Fibroblast of lung (primary cell): Measurements from ENCODE around the gene TIMP2.

ENCODE experiments used
- CTCF ChIP-seq, 2 donors: IDR thresholded peaks in 1 of 2; conservative IDR thresholded peaks in 1 of 2; 1 replicate in 1 of 2; 2 replicates in 1 of 2; pipeline ENCODE4 v1.5.1; 2011 to 2012; ENCODE audit warnings: low read length in 2 of 2, control low read depth in 1 of 2, inconsistent platforms in 1 of 2, low read depth in 1 of 2, mild to moderate bottlenecking in 1 of 2
- EZH2 ChIP-seq: IDR thresholded peaks from 2 replicates; pipeline ENCODE4 v1.5.1; 2012; ENCODE audit warnings: low read length, control low read depth, mild to moderate bottlenecking; ENCODE audit errors: missing control alignments

DNA sequence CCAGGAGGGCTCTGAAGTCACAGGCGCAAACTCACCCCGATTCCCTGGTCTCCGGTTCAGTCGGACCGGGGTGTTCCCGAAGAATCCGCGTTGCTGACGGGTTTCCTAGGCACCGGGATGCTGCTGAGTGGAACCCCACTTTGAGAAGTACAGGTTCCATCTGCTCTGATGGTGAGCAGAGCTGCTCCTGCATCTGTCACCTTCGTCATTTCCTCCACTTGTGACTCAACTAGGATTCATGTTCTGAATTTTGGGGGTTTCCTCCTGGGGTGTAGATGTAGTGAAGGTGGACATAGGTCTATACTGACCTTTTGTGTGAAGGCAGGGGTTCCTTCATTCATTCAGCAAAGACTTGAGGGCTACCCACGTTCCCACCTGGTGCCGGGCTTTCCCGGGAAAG, 29.5 kb upstream of the TIMP2 start:
- TF ChIP-seq CTCF (conservative IDR thresholded peaks at IDR 0.05 in 1 of 2, IDR thresholded peaks at IDR 0.05 in 1 of 2; ENCODE audit: low read depth in 1 of 2, low read length in 2 of 2) (no peak), EZH2 (no peak)
